HCT116 (cell line): ENCODE measurements around the gene GUCY2C.

Source experiments
- CTCF ChIP-seq, 3 experiments: fragments of 200-600 bp in 1 of 3; sonication (generic) in 1 of 3; IDR thresholded peaks in 2 of 3; conservative IDR thresholded peaks in 1 of 3; 2 replicates each; pipeline ENCODE4 v1.5.1; 2012 to 2017; ENCODE audit warnings: low read depth in 2 of 3, low read length in 2 of 3, antibody characterized with exemption in 1 of 3, borderline replicate concordance in 1 of 3, control low read depth in 1 of 3, mild to moderate bottlenecking in 1 of 3, mixed read lengths in 1 of 3, mixed run types in 1 of 3, moderate library complexity in 1 of 3; ENCODE audit not compliant: insufficient read depth in 1 of 3
- POLR2A ChIP-seq: IDR thresholded peaks from 2 replicates; pipeline ENCODE4 v1.7.0; 2011; ENCODE audit warnings: borderline replicate concordance; ENCODE audit not compliant: insufficient read depth, insufficient read length; ENCODE audit errors: extremely low read depth
- TCF7L2 ChIP-seq: IDR thresholded peaks from 2 replicates; pipeline ENCODE4 v1.7.0; 2011; ENCODE audit warnings: borderline replicate concordance, inconsistent platforms; ENCODE audit not compliant: insufficient read depth, insufficient read length; ENCODE audit errors: extremely low read depth
- TF ChIP-seq, protein P1 (sequence below): IDR thresholded peaks from 2 replicates; pipeline ENCODE4 v1.6.1; 2012

GRCh38 chr12:14643251-14643650 lies 53.1 kb downstream of the GUCY2C start:
- TF ChIP-seq POLR2A (no peak), CTCF (IDR thresholded peaks at IDR 0.05 in 2 of 3, conservative IDR thresholded peaks at IDR 0.05 in 1 of 3; ENCODE audit: borderline replicate concordance in 1 of 3, insufficient read depth in 1 of 3, low read depth in 2 of 3, low read length in 2 of 3) (no peak), TCF7L2 (no peak)
- TF ChIP-seq, protein P1, sequence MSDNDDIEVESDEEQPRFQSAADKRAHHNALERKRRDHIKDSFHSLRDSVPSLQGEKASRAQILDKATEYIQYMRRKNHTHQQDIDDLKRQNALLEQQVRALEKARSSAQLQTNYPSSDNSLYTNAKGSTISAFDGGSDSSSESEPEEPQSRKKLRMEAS, result no peak
